Smooth muscle cell (in vitro differentiated cells): ENCODE measurements around the gene JAG1. TPM values are rescaled to one million over a fixed set of nuclear protein-coding genes. Genes with fewer than 3 reads are reported as not detected.

Source experiments
- DNase-seq: peaks from one replicate; lab custom pipeline; 2025; ENCODE audit not compliant: unreplicated experiment; lab: John Stamatoyannopoulos, UW
- H2AFZ ChIP-seq: fragments of 200-600 bp; sonication (generic); 2 replicates; pipeline ENCODE4 v1.6.0; 2016; ENCODE audit warnings: antibody characterized with exemption, low read depth, mild to moderate bottlenecking
- H3F3A ChIP-seq: fragments of 200-600 bp; sonication (generic); 2 replicates; pipeline ENCODE4 v1.6.0; 2017; ENCODE audit warnings: antibody characterized with exemption, low read depth
- H3K27ac ChIP-seq: fragments of 200-600 bp; sonication (generic); 2 replicates; pipeline ENCODE4 v1.5.1; 2016; ENCODE audit warnings: low read depth, mild to moderate bottlenecking
- H3K27me3 ChIP-seq: fragments of 200-600 bp; sonication (generic); 2 replicates; pipeline ENCODE4 v1.6.1; 2016; ENCODE audit warnings: low read depth, mild to moderate bottlenecking
- H3K36me3 ChIP-seq: fragments of 200-600 bp; sonication (generic); 2 replicates; pipeline ENCODE4 v1.5.1; 2016; ENCODE audit warnings: low read depth
- H3K4me1 ChIP-seq: fragments of 200-600 bp; sonication (generic); 2 replicates; pipeline ENCODE4 v1.5.1; 2016; ENCODE audit warnings: low read depth
- H3K4me2 ChIP-seq: fragments of 200-600 bp; sonication (generic); 2 replicates; pipeline ENCODE4 v1.6.0; 2016; ENCODE audit warnings: mild to moderate bottlenecking
- H3K4me3 ChIP-seq: fragments of 200-600 bp; sonication (generic); 2 replicates; pipeline ENCODE4 v1.5.1; 2016; ENCODE audit warnings: mild to moderate bottlenecking
- H3K79me2 ChIP-seq: fragments of 200-600 bp; sonication (generic); 2 replicates; pipeline ENCODE4 v1.6.0; 2016; ENCODE audit warnings: low read depth, mild to moderate bottlenecking
- H3K9ac ChIP-seq: fragments of 200-600 bp; sonication (generic); 2 replicates; pipeline ENCODE4 v1.6.0; 2016; ENCODE audit warnings: low read depth
- H3K9me3 ChIP-seq: fragments of 200-600 bp; sonication (generic); replicated peaks from 2 replicates; pipeline ENCODE4 v1.5.1; 2016; ENCODE audit warnings: low read depth
- H4K20me1 ChIP-seq: fragments of 200-600 bp; sonication (generic); 2 replicates; pipeline ENCODE4 v1.6.0; 2016; ENCODE audit warnings: low read depth
- CTCF ChIP-seq: fragments of 200-600 bp; sonication (generic); IDR thresholded peaks from 2 replicates; pipeline ENCODE4 v1.5.1; 2017; ENCODE audit warnings: borderline replicate concordance, mild to moderate bottlenecking, antibody characterized with exemption; ENCODE audit not compliant: insufficient read depth, poor library complexity, severe bottlenecking
- WGBS: methylation state at CpG from one replicate; pipeline ENCODE4 v1.1.7; 2016; ENCODE audit warnings: low lambda C conversion rate; 5-methylcytosine and 5-hydroxymethylcytosine counted together
- polyA plus RNA-seq: library from polyadenylated mRNA; unstranded; fragments of >200 nt; fragmentation: Nextera tagmentation; extraction: Ambion mirVana; gene quantifications from 2 replicates; pipeline ENCODE4 v1.2.1, GENCODE V29; 2016
- total RNA-seq: library from RNA; depleted of rRNA; stranded (reverse); fragments of >200 nt; gene quantifications from 2 replicates; pipeline ENCODE4 v1.2.3, GENCODE V29; 2014

Gene JAG1
- 126 and 135 TPM in 2 replicates for total RNA-seq
- 45.0 and 73.6 TPM in 2 replicates for polyA plus RNA-seq

GRCh38 chr20:10673842-10674683, at the start of gene JAG1:
Gene JAG1, minus strand, starts transcription at chr20:10673999. Its CDS starts 469 bp downstream, at chr20:10673530.
- H3K9ac ChIP-seq = peak within 1 kb of the TSS; percentile 89
- no peak for TF ChIP-seq CTCF
- peak; percentile 78 for DNase-seq
- no peaks in the 10 kb centered on the region for H3K9me3 ChIP-seq
- no peaks in the 10 kb centered on the region for H3F3A ChIP-seq
- H3K79me2 ChIP-seq = peaks cover 41% of the 10 kb centered on the region
- H3K4me1 ChIP-seq = peaks cover 27% of the 10 kb centered on the region
- peak within 1 kb of the TSS; percentile 94 for H2AFZ ChIP-seq
- H3K27ac ChIP-seq = peak within 1 kb of the TSS; percentile 94
- H3K27me3 ChIP-seq = no peaks in the 10 kb centered on the region
- H3K4me3 ChIP-seq = peak within 1 kb of the TSS; percentile 80
- H4K20me1 ChIP-seq = peaks cover 42% of the 10 kb centered on the region
- H3K4me2 ChIP-seq = peak within 1 kb of the TSS; percentile 95
- no peaks in the 10 kb centered on the region for H3K36me3 ChIP-seq
- under 1% methylated on average over 80 of the region's 84 CpGs for WGBS

- Histone ChIP-seq H3K4me1 (peaks cover 12% of the 10 kb centered on the region), H3K27me3 (no peaks in the 10 kb centered on the region), H3K36me3 (no peaks in the 10 kb centered on the region), H3F3A (no peaks in the 10 kb centered on the region), H3K9me3 (no peaks in the 10 kb centered on the region), H3K79me2 (no peaks in the 10 kb centered on the region), H3K4me3 (no peak overlapping the region), H3K27ac (no peak overlapping the region), H2AFZ (no peak overlapping the region), H3K4me2 (no peak overlapping the region), H4K20me1 (no peaks in the 10 kb centered on the region), H3K9ac (no peak overlapping the region)
- WGBS = 94% methylated on average over 3 of the region's 3 CpGs
- DNase-seq = no peak
- TF ChIP-seq CTCF = no peak
Observed at GRCh38 chr20:10721976-10722375, 48.2 kb upstream of the JAG1 start.

- no peaks in the 10 kb centered on the region for H3K79me2 ChIP-seq
- H3K4me1 ChIP-seq = peaks cover 12% of the 10 kb centered on the region
- no peak overlapping the region for H2AFZ ChIP-seq
- H3K36me3 ChIP-seq = no peaks in the 10 kb centered on the region
- H3F3A ChIP-seq = no peaks in the 10 kb centered on the region
- no peak overlapping the region for H3K27ac ChIP-seq
- no peak overlapping the region for H3K9ac ChIP-seq
- WGBS = 58% methylated on average over 9 of the region's 9 CpGs
- H3K4me2 ChIP-seq = peak overlapping the region; percentile 24
- DNase-seq = no peak
- H3K9me3 ChIP-seq = no peaks in the 10 kb centered on the region
- no peak for TF ChIP-seq CTCF
- H3K4me3 ChIP-seq = no peak overlapping the region
- H4K20me1 ChIP-seq = no peaks in the 10 kb centered on the region
- H3K27me3 ChIP-seq = no peaks in the 10 kb centered on the region
Observed at GRCh38 chr20:10721137-10721896, 47.5 kb upstream of the JAG1 start.
